Adrenal gland (tissue), 12 donors: ENCODE measurements around the gene CCL17. TPM values are rescaled to one million over a fixed set of nuclear protein-coding genes. Genes with fewer than 3 reads are reported as not detected.
A peak's percentile ranks its signal among the peaks of the same experiment; 100 is the strongest.

Experiments used
- DNase-seq, 7 donors: peaks; one replicate each; pipeline ENCODE4 v3.0.0-alpha.2; 2019 to 2020
- H3K27ac ChIP-seq, 5 donors: fragments of 200-600 bp; sonication (generic) in 4 of 5; 1 replicate in 3 of 5; 2 replicates in 2 of 5; pipeline versions ENCODE4 v1.5.1 to v1.8.0; 2016 to 2020; ENCODE audit warnings: mild to moderate bottlenecking in 1 of 5
- H3K27me3 ChIP-seq: fragments of 200-600 bp; 2 replicates; pipeline ENCODE4 v1.8.0; 2021
- H3K36me3 ChIP-seq, 2 donors: fragments of 200-600 bp; replicated peaks in 1 of 2; 1 replicate in 1 of 2; 2 replicates in 1 of 2; pipeline versions ENCODE4 v1.5.1 to v1.8.0; 2018 to 2022
- H3K4me1 ChIP-seq, 2 donors: fragments of 200-600 bp; replicated peaks in 1 of 2; 1 replicate in 1 of 2; 2 replicates in 1 of 2; pipeline versions ENCODE4 v1.5.1 to v1.8.0; 2018 to 2021
- H3K4me3 ChIP-seq, 4 donors: fragments of 200-600 bp; sonication (generic) in 3 of 4; one replicate each; pipeline ENCODE4 v1.5.1; 2016 to 2018
- H3K9me3 ChIP-seq, 3 donors: fragments of 200-600 bp; sonication (generic) in 1 of 3; replicated peaks in 1 of 3; 1 replicate in 2 of 3; 2 replicates in 1 of 3; pipeline versions ENCODE4 v1.5.1 to v1.8.0; 2016 to 2021
- CTCF ChIP-seq, 6 experiments: fragments of 450-650 bp in 4 of 6; fragments of 200-600 bp in 2 of 6; sonication (generic) in 1 of 6; IDR thresholded peaks; 1 replicate in 5 of 6; 2 replicates in 1 of 6; pipeline versions ENCODE4 v1.5.1 to v1.8.0; 2016 to 2021; ENCODE audit warnings: antibody characterized with exemption in 6 of 6, mild to moderate bottlenecking in 2 of 6, moderate library complexity in 1 of 6
- POLR2A ChIP-seq, 2 donors: fragments of 450-650 bp; IDR thresholded peaks; one replicate each; pipeline ENCODE4 v1.6.1; 2017; ENCODE audit warnings: antibody characterized with exemption in 2 of 2, mild to moderate bottlenecking in 2 of 2, moderate library complexity in 1 of 2
- WGBS, 4 donors: extraction: QIAGEN DNeasy Blood & Tissue Kit in 2 of 4; methylation state at CpG; one replicate each; pipeline versions ENCODE4 v1.1.5 to v1.1.7; 2013 to 2017; 5-methylcytosine and 5-hydroxymethylcytosine counted together
- intact Hi-C, 2 donors: fragments of 100-400 bp; cut with DNase I; formaldehyde crosslinking; loops; one replicate each; pipeline versions ENCODE4 v1.14.1 to v1.15.0; 2022 to 2023
- polyA plus RNA-seq, 3 donors: library from polyadenylated mRNA; stranded (reverse); fragments of 200-250 nt in 2 of 3; fragments of 350-450 nt in 1 of 3; fragmentation: Illumina TruSeq in 1 of 3; extraction: RNeasy Lipid Tissue Mini Kit (QIAGEN cat#74804) in 1 of 3; gene quantifications; one replicate each; pipeline ENCODE4 v1.2.3, GENCODE V29; 2013 to 2014
- total RNA-seq, 9 donors: library from RNA; depleted of rRNA in 4 of 9; stranded (reverse); fragments of >200 nt in 4 of 9; fragments of 120-200 nt in 1 of 9; fragmentation: NEBNext Ultra II Directional in 1 of 9; extraction: Animal tissue kit (Norgen Biotek cat#: 25700) in 1 of 9; gene quantifications; one replicate each; pipeline versions ENCODE4 v1.1.0 to v1.2.4, GENCODE V29; 2013 to 2023
- donor health status: healthy with polysubstance abuse.
- donor health status: Bipolar disorder and iron deficiency.
- donor health status: DM: yes; HTN: yes; CAD: no.
- donor health status: DM: no; HTN: no; CAD: no.
- donor health status: DM: no; HTN: no; CAD: no.
- donor health status: DM: yes; HTN: yes; CAD: no.

CCL17 gene
- total and polyA plus RNA-seq, 12 donors, result not detected

GRCh38 chr16:57379579-57379978 is 25.0 kb upstream of the CCL17 start:
- intact Hi-C loops, result no loop called here
- peak in 2 of 7 donors; percentile 24 to 25 for DNase-seq
- H3K4me3 ChIP-seq, result no peak overlapping the region
- no peaks in the 10 kb centered on the region for H3K9me3 ChIP-seq
- no peak for TF ChIP-seq POLR2A (IDR thresholded peaks at IDR 0.05)
- TF ChIP-seq CTCF (IDR thresholded peaks at IDR 0.05), result no peak
- no peaks in the 10 kb centered on the region for H3K27me3 ChIP-seq
- H3K36me3 ChIP-seq, result no peaks in the 10 kb centered on the region
- H3K27ac ChIP-seq, result no peak overlapping the region
- 67 to 75% (median 70%) methylated on average over 8 to 10 of the region's 10 CpGs for WGBS, 4 donors
- H3K4me1 ChIP-seq, result no peaks in the 10 kb centered on the region

DNA sequence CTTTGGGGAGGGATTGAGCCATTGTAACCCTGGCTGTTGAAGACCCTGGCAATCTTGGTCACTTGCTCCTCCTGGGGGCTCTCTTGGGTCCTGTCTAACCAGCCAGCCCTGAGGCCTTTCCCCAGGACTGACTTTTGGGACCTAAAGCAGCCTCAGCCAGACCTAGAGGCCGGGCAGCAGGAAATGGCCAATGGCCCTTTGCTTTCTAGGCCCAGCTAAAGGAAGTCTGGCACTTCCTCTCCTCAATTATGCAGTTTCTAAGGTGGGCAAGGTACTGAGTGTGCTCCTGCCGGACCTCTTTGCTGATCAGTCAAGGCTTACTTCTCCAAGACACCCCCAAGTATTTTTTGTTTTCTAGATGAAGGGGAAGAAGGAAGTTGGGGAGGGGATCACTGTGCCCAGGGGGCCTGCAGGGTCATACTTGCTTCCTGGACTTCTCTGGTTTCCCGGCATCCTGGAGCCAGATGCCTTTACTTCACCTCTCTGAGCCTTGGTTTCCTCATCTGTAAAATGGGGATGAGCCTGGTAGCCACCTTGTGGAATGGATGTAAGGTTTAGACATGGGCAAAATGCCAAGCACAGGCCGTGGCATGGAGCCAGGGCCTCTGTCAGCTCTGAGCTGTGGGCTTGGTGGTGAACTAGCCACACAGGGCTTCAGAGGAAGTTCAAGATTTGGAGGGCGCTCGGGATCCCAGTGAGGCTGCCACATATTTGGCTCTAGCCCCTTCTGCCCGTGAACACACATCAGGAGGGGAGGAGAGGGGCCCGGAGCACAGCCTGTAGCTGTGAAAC is 23.7 kb upstream of the CCL17 start:
- WGBS, 4 donors, result 62 to 70% (median 65%) methylated on average over 8 of the region's 8 CpGs
- intact Hi-C loops, result no loop called here

DNA sequence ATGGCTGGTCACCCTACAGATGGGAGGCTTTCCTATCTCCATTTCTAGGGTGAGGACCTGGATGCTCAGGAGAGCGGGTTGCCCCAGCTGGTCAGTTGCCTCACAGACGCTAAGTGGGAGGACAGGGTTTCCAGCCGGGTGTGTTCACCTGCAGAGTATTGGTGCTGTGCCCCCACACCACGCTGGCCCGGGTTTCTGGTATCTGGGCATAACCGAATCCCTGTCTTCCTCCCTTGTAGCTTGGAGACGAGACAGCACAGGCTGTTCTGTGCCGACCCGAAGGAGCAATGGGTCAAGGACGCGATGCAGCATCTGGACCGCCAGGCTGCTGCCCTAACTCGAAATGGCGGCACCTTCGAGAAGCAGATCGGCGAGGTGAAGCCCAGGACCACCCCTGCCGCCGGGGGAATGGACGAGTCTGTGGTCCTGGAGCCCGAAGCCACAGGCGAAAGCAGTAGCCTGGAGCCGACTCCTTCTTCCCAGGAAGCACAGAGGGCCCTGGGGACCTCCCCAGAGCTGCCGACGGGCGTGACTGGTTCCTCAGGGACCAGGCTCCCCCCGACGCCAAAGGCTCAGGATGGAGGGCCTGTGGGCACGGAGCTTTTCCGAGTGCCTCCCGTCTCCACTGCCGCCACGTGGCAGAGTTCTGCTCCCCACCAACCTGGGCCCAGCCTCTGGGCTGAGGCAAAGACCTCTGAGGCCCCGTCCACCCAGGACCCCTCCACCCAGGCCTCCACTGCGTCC is 22.6 kb upstream of the CCL17 start:
- no peak overlapping the region for H3K4me3 ChIP-seq
- no peak for TF ChIP-seq POLR2A (IDR thresholded peaks at IDR 0.05)
- TF ChIP-seq CTCF (IDR thresholded peaks at IDR 0.05), result no peak
- no peak overlapping the region for H3K27ac ChIP-seq
- no peaks in the 10 kb centered on the region for H3K36me3 ChIP-seq
- WGBS, 4 donors, result 85 to 93% (median 91%) methylated on average over 13 to 35 of the region's 35 CpGs
- H3K9me3 ChIP-seq, result no peaks in the 10 kb centered on the region
- H3K27me3 ChIP-seq, result no peaks in the 10 kb centered on the region
- intact Hi-C loops, result no loop called here
- peaks cover 0 to 3% of the 10 kb centered on the region in 2 donors for H3K4me1 ChIP-seq
- DNase-seq, result no peak

More for the DNA sequence above, 23.7 kb upstream of the CCL17 start:
- Histone ChIP-seq H3K9me3 (no peaks in the 10 kb centered on the region), H3K27ac (no peak overlapping the region), H3K36me3 (no peaks in the 10 kb centered on the region), H3K4me3 (no peak overlapping the region), H3K4me1 (no peaks in the 10 kb centered on the region), H3K27me3 (no peaks in the 10 kb centered on the region)
- peak in 6 of 7 donors; percentile 27 to 63 (median 40) for DNase-seq
- TF ChIP-seq POLR2A (IDR thresholded peaks at IDR 0.05) (no peak), CTCF (IDR thresholded peaks at IDR 0.05) (no peak)

GRCh38 chr16:57382535-57383275 is 21.9 kb upstream of the CCL17 start:
- WGBS, 4 donors, result 78 to 90% (median 87%) methylated on average over 7 to 16 of the region's 16 CpGs
- H3K4me1 ChIP-seq, result peaks cover 0 to 3% of the 10 kb centered on the region in 2 donors
- intact Hi-C loops, result no loop called here

More at GRCh38 chr16:57382535-57383275, 21.9 kb upstream of the CCL17 start:
- DNase-seq, result no peak
- TF ChIP-seq POLR2A (IDR thresholded peaks at IDR 0.05) (no peak), CTCF (IDR thresholded peaks at IDR 0.05) (no peak)
- Histone ChIP-seq H3K27me3 (no peaks in the 10 kb centered on the region), H3K36me3 (no peaks in the 10 kb centered on the region), H3K9me3 (no peaks in the 10 kb centered on the region), H3K4me3 (no peak overlapping the region), H3K27ac (no peak overlapping the region)
